Activated T-cell treated with anti-CD3 and anti-CD28 coated beads, Interleukin-2, amount 50 U/mL, for 24 hours (primary cell): ENCODE results near the gene MKLN1.

Experiments used
- DNase-seq: peaks from one replicate; pipeline ENCODE4 v3.0.0-alpha.2; 2020
- H3K27ac Mint-ChIP-seq: 2 replicates; pipeline ENCODE4 v1.8.0; 2020; ENCODE audit warnings: mild to moderate bottlenecking, mixed read lengths
- H3K27me3 Mint-ChIP-seq: 2 replicates; pipeline ENCODE4 v1.8.0; 2020; ENCODE audit warnings: mixed read lengths
- H3K36me3 Mint-ChIP-seq: 2 replicates; pipeline ENCODE4 v1.8.0; 2020; ENCODE audit warnings: low read depth, mixed read lengths
- H3K4me1 Mint-ChIP-seq: 2 replicates; pipeline ENCODE4 v1.8.0; 2020; ENCODE audit warnings: low read depth, mixed read lengths
- H3K4me3 Mint-ChIP-seq: 2 replicates; pipeline ENCODE4 v1.8.0; 2020; ENCODE audit warnings: mild to moderate bottlenecking, moderate library complexity, mixed read lengths
- H3K9me3 Mint-ChIP-seq: 2 replicates; pipeline ENCODE4 v1.8.0; 2020; ENCODE audit warnings: mixed read lengths

The MKLN1 gene

GRCh38 chr7:131524703-131525102 lies 197.0 kb downstream of the MKLN1 start:
- H3K36me3 Mint-ChIP-seq, result no peaks in the 10 kb centered on the region
- no peak for DNase-seq
- no peak overlapping the region for H3K4me3 Mint-ChIP-seq
- H3K27me3 Mint-ChIP-seq, result no peaks in the 10 kb centered on the region
- peaks cover 11% of the 10 kb centered on the region for H3K4me1 Mint-ChIP-seq
- no peak overlapping the region for H3K27ac Mint-ChIP-seq
- H3K9me3 Mint-ChIP-seq, result no peaks in the 10 kb centered on the region

DNA sequence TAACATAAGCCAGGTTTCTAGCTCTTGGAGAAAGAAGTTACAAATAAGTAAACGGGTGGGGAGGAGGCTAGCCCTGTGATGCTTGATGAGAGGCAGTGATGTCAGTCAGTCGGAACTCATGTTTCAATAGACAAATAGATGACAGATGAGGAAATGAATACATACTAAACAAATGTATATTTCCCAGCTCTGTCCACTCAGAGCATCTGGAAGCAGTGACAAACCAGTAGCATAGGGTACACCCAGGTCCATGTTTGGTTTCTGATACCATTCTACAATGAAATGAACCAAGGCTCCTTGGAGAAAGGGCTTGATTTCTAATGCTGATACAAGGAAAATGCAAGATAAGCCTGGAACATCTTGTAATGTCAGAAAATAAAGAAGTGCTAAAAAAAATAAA lies 198.1 kb downstream of the MKLN1 start:
- Mint-ChIP-seq H3K36me3 (no peaks in the 10 kb centered on the region), H3K9me3 (no peaks in the 10 kb centered on the region), H3K27ac (no peak overlapping the region), H3K4me3 (no peak overlapping the region), H3K27me3 (no peaks in the 10 kb centered on the region), H3K4me1 (peaks cover 11% of the 10 kb centered on the region)
- no peak for DNase-seq

DNA sequence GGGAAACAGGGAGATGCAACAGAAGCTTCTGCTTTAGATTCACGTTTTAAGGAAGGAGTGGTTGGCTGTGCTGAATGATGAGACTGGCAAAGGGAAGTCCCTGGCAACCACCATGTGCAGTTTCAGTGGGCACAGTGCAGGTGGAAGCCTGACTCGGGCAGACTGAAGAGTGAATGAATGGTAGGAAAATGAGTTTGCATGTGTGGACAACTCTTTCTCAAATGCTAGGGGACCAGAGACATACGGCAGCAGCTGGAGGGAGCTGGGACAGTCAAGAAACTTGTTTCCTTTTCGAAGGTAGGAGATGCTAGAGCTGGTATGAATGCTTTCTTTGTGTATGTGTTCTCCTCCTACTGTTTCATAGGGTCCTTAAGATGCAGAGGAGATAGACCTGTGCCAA lies 199.8 kb downstream of the MKLN1 start:
- DNase-seq, result no peak
- no peak overlapping the region for H3K4me3 Mint-ChIP-seq
- H3K9me3 Mint-ChIP-seq, result no peaks in the 10 kb centered on the region
- H3K27ac Mint-ChIP-seq, result no peak overlapping the region
- no peaks in the 10 kb centered on the region for H3K36me3 Mint-ChIP-seq
- no peaks in the 10 kb centered on the region for H3K27me3 Mint-ChIP-seq
- H3K4me1 Mint-ChIP-seq, result peaks cover 7% of the 10 kb centered on the region

- Mint-ChIP-seq H3K36me3 (no peaks in the 10 kb centered on the region), H3K4me1 (no peaks in the 10 kb centered on the region), H3K9me3 (no peaks in the 10 kb centered on the region), H3K27ac (no peak overlapping the region), H3K4me3 (no peak overlapping the region), H3K27me3 (no peaks in the 10 kb centered on the region)
- no peak for DNase-seq
These were observed 201.5 kb downstream of the MKLN1 start for GRCh38 chr7:131529179-131529578.

DNA sequence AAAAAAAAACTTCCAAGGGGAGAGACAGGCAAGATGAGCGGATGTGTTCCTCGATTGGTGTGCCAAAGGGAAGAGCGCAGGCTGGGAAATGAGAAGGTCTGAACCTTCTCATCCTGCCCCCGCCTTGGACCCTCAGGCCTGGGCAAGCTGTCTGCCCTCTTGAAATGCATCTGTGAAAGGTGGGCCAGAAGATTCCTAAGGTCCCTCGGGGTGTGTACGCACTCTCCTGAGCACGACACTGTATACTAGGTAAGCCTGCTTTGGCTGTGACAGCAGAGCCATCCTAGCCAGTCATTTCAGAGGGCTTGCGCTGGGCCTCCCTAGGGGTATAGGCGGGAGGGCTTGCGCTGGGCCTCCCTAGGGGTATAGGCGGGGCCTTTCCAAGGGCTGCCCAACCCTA lies 201.9 kb downstream of the MKLN1 start:
- no peak for DNase-seq
- Mint-ChIP-seq H3K36me3 (no peaks in the 10 kb centered on the region), H3K4me1 (no peaks in the 10 kb centered on the region), H3K27ac (no peak overlapping the region), H3K27me3 (no peaks in the 10 kb centered on the region), H3K4me3 (no peak overlapping the region), H3K9me3 (no peaks in the 10 kb centered on the region)

- DNase-seq, result no peak
- H3K4me3 Mint-ChIP-seq, result no peak overlapping the region
- no peaks in the 10 kb centered on the region for H3K27me3 Mint-ChIP-seq
- no peak overlapping the region for H3K27ac Mint-ChIP-seq
- H3K36me3 Mint-ChIP-seq, result no peaks in the 10 kb centered on the region
- H3K4me1 Mint-ChIP-seq, result no peaks in the 10 kb centered on the region
- H3K9me3 Mint-ChIP-seq, result no peaks in the 10 kb centered on the region
These were observed 202.5 kb downstream of the MKLN1 start for GRCh38 chr7:131530137-131530536.

GRCh38 chr7:131532570-131533091 lies 205.0 kb downstream of the MKLN1 start:
- Mint-ChIP-seq H3K27ac (no peak overlapping the region), H3K4me3 (no peak overlapping the region), H3K4me1 (no peaks in the 10 kb centered on the region), H3K9me3 (no peaks in the 10 kb centered on the region), H3K27me3 (no peaks in the 10 kb centered on the region), H3K36me3 (no peaks in the 10 kb centered on the region)
- no peak for DNase-seq

DNA sequence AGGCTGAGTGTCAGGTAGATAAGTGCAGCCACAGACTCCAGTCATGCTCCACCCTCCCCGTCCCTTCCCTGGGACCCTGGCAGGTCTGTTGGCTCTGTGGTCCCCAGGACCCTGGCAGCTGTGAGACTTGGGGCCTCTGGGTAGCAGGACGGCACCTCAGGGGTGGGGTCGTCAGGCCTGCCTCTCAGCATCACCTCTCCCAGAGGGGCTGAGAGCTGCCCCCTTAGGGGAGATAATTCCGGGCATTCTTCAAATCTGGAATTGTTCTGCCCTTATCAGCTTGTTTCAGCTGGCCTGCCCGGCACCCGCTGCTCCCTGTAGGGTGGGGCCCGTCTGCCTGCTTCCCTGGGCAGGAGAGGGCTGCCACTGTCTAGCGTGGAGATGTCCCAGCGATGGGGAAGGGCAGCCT lies 205.5 kb downstream of the MKLN1 start:
- Mint-ChIP-seq H3K9me3 (no peaks in the 10 kb centered on the region), H3K27me3 (no peaks in the 10 kb centered on the region), H3K27ac (no peak overlapping the region), H3K36me3 (no peaks in the 10 kb centered on the region), H3K4me3 (no peak overlapping the region), H3K4me1 (no peaks in the 10 kb centered on the region)
- no peak for DNase-seq

DNA sequence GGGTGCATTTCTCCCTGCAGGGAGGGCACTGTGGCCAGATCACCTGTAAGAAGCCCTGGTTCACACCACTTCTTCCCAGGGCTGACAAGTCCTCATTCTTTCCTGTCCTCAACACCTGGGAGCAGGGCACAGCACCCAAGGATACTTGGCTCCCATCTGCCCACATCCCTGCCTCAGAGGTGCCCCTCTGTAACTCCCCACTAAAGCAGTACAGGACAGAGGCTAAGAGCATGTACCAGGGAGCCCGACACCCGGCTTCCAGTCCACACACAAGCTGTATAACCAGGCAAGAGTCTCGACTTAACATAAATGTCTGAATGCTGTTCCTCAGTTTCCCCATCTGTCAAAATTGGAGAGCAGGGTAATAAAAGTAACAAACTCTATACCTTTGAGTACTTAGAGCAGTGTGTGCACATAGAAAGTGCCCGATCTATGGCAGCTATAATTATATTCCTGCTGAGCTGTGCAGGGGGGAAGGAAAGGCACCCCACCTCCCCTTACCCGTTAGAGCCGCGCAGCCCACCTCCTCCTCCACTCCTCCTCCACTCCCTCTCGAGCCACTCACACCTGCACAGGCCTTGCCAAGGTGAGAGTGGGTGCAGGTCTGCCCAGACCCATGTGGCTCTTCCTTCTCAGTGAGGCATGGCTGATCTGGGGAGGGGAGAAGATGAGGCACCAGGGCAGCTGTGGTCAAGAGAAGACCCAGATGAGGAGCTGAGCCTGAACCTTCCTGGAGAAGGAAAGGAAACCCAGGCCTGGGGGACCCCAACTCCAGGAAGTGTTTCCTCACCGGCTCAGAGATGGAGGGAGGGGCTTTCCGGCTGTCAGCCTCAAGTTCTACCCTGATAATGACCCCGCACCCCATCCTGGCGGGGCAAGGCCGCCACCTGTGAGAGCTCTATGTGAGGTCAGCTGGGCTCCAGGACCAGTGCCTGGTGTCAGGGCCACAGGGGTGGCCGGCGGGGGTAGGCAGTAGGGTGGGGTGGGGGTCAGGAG lies 206.2 kb downstream of the MKLN1 start:
- no peaks in the 10 kb centered on the region for H3K36me3 Mint-ChIP-seq
- H3K27me3 Mint-ChIP-seq, result no peaks in the 10 kb centered on the region
- no peaks in the 10 kb centered on the region for H3K4me1 Mint-ChIP-seq
- no peak overlapping the region for H3K27ac Mint-ChIP-seq
- H3K4me3 Mint-ChIP-seq, result no peak overlapping the region
- DNase-seq, result no peak
- H3K9me3 Mint-ChIP-seq, result no peaks in the 10 kb centered on the region

- H3K4me1 Mint-ChIP-seq, result no peaks in the 10 kb centered on the region
- no peak for DNase-seq
- no peak overlapping the region for H3K27ac Mint-ChIP-seq
- no peaks in the 10 kb centered on the region for H3K36me3 Mint-ChIP-seq
- H3K4me3 Mint-ChIP-seq, result no peak overlapping the region
- no peaks in the 10 kb centered on the region for H3K9me3 Mint-ChIP-seq
- no peaks in the 10 kb centered on the region for H3K27me3 Mint-ChIP-seq
These were observed 208.7 kb downstream of the MKLN1 start for GRCh38 chr7:131536361-131536849.

DNA sequence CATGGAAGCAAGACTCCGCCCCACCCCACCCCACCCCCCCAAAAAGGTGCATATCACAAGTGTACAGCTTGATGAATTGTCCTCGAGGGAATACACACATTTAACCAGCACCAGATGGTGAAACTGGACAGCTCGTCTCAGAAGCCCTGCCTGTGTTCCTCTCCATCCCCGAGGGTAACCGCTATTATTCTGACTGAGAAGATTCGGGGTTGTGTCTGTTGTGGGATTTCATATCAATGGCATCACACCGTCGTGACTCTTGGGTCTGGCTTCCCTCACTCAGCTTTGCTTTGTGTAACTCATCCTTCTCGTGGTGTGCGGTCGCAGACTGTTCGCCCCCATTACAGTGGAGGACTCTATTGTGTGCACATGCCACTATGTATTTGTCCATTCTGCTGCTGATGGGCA lies 209.9 kb downstream of the MKLN1 start:
- H3K9me3 Mint-ChIP-seq, result no peaks in the 10 kb centered on the region
- no peaks in the 10 kb centered on the region for H3K4me1 Mint-ChIP-seq
- no peaks in the 10 kb centered on the region for H3K36me3 Mint-ChIP-seq
- DNase-seq, result no peak
- no peak overlapping the region for H3K4me3 Mint-ChIP-seq
- H3K27ac Mint-ChIP-seq, result no peak overlapping the region
- H3K27me3 Mint-ChIP-seq, result no peaks in the 10 kb centered on the region

GRCh38 chr7:131538071-131538812 lies 210.6 kb downstream of the MKLN1 start:
- Mint-ChIP-seq H3K36me3 (no peaks in the 10 kb centered on the region), H3K27ac (no peak overlapping the region), H3K27me3 (no peaks in the 10 kb centered on the region), H3K9me3 (no peaks in the 10 kb centered on the region), H3K4me1 (no peaks in the 10 kb centered on the region), H3K4me3 (no peak overlapping the region)
- no peak for DNase-seq

GRCh38 chr7:131538813-131539179 lies 211.1 kb downstream of the MKLN1 start:
- Mint-ChIP-seq H3K36me3 (no peaks in the 10 kb centered on the region), H3K27ac (no peak overlapping the region), H3K4me3 (no peak overlapping the region), H3K9me3 (no peaks in the 10 kb centered on the region), H3K27me3 (no peaks in the 10 kb centered on the region), H3K4me1 (no peaks in the 10 kb centered on the region)
- no peak for DNase-seq

- no peak overlapping the region for H3K27ac Mint-ChIP-seq
- H3K4me1 Mint-ChIP-seq, result peaks cover 1% of the 10 kb centered on the region
- no peak for DNase-seq
- H3K9me3 Mint-ChIP-seq, result no peaks in the 10 kb centered on the region
- H3K36me3 Mint-ChIP-seq, result no peaks in the 10 kb centered on the region
- no peak overlapping the region for H3K4me3 Mint-ChIP-seq
- no peaks in the 10 kb centered on the region for H3K27me3 Mint-ChIP-seq
These were observed 213.0 kb downstream of the MKLN1 start for GRCh38 chr7:131540491-131541162.
